22Rv1 (cell line): Measurements from ENCODE around the gene LEO1.

Source experiments
- CTCF ChIP-seq: fragments of 450-650 bp; IDR thresholded peaks from 2 replicates; pipeline ENCODE4 v1.5.1; 2017; ENCODE audit warnings: mild to moderate bottlenecking
- ZFX ChIP-seq: fragments of 450-650 bp; IDR thresholded peaks from 2 replicates; pipeline ENCODE4 v1.6.1; 2017; ENCODE audit warnings: antibody characterized with exemption, borderline replicate concordance

DNA sequence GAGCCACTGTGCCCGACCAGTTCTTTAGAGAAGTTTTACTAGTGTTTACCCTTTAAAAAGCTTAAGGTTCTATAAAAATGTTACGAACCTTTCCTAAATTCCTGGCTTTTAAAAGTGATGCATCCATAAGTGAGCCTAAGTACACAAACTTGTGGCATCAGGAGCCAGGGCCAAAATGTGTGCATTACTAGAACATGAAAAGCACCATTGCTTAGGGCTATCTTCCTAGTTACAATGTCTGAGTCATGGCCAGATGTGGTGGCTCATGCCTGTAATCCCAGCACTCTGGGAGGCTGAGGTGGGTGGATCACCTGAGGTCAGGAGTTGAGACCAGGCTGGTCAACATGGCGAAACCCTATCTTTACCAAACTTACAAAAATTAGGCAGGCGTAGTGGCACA is 39.9 kb downstream of the LEO1 start:
- no peak for TF ChIP-seq CTCF
- TF ChIP-seq ZFX, result no peak
